Neuronal stem cell (in vitro differentiated cells): ENCODE results near the gene FBXO28.

Experiments used
- DNase-seq: peaks from one replicate; pipeline ENCODE4 v3.0.0-alpha.2; 2013; ENCODE audit warnings: low spot score
- H2AFZ ChIP-seq: one replicate; pipeline ENCODE4 v1.6.1; 2013; ENCODE audit warnings: mild to moderate bottlenecking, low read length, inconsistent platforms
- H2AK5ac ChIP-seq: 2 replicates; pipeline ENCODE4 v1.6.1; 2013; ENCODE audit warnings: low read depth, mild to moderate bottlenecking, inconsistent platforms, low read length, moderate library complexity, mixed read lengths
- H2BK120ac ChIP-seq: 2 replicates; pipeline ENCODE4 v1.6.1; 2013; ENCODE audit warnings: low read depth, mild to moderate bottlenecking, inconsistent platforms, low read length, moderate library complexity, mixed read lengths
- H2BK12ac ChIP-seq: one replicate; pipeline ENCODE4 v1.6.1; 2013; ENCODE audit warnings: low read length, inconsistent platforms
- H2BK15ac ChIP-seq: 2 replicates; pipeline ENCODE4 v1.6.1; 2013; ENCODE audit warnings: mild to moderate bottlenecking, low read length, inconsistent platforms, mixed read lengths
- H2BK5ac ChIP-seq: one replicate; pipeline ENCODE4 v1.6.1; 2013; ENCODE audit warnings: inconsistent platforms, mild to moderate bottlenecking, low read length, moderate library complexity
- H3K14ac ChIP-seq: one replicate; pipeline ENCODE4 v1.6.1; 2013; ENCODE audit warnings: low read length, inconsistent platforms
- H3K18ac ChIP-seq: 2 replicates; pipeline ENCODE4 v1.6.1; 2013; ENCODE audit warnings: low read length, inconsistent platforms
- H3K23ac ChIP-seq: 2 replicates; pipeline ENCODE4 v1.6.1; 2013; ENCODE audit warnings: low read depth, mild to moderate bottlenecking, mixed read lengths, low read length, inconsistent platforms; ENCODE audit not compliant: poor library complexity
- H3K27ac ChIP-seq: replicated peaks from 3 replicates; pipeline ENCODE4 v1.5.1; 2013; ENCODE audit warnings: low read length, inconsistent platforms
- H3K27me3 ChIP-seq, 3 experiments: 2 replicates each; pipeline ENCODE4 v1.6.1; 2013; ENCODE audit warnings: low read length in 3 of 3, mild to moderate bottlenecking in 2 of 3, inconsistent platforms in 1 of 3, low read depth in 1 of 3, mixed read lengths in 1 of 3, moderate library complexity in 1 of 3; ENCODE audit not compliant: control insufficient read depth in 3 of 3, insufficient read depth in 3 of 3
- H3K36me3 ChIP-seq, 2 donors: replicated peaks in 1 of 2; 2 replicates each; pipeline ENCODE4 v1.6.1; 2013; ENCODE audit warnings: low read length in 2 of 2; ENCODE audit not compliant: control insufficient read depth in 2 of 2, insufficient read depth in 2 of 2
- H3K4ac ChIP-seq: 2 replicates; pipeline ENCODE4 v1.6.1; 2013; ENCODE audit warnings: inconsistent platforms, mild to moderate bottlenecking, low read length, moderate library complexity
- H3K4me1 ChIP-seq, 2 donors: 1 replicate in 1 of 2; 2 replicates in 1 of 2; pipeline ENCODE4 v1.6.1; 2013; ENCODE audit warnings: low read length in 2 of 2, low read depth in 1 of 2; ENCODE audit not compliant: control insufficient read depth in 2 of 2, insufficient read depth in 1 of 2
- H3K4me2 ChIP-seq: one replicate; pipeline ENCODE4 v1.6.1; 2013; ENCODE audit warnings: mild to moderate bottlenecking, low read length, inconsistent platforms; ENCODE audit not compliant: insufficient read depth, poor library complexity, severe bottlenecking
- H3K4me3 ChIP-seq, 2 donors: 2 replicates each; pipeline ENCODE4 v1.5.1; 2013; ENCODE audit warnings: low read length in 2 of 2, mild to moderate bottlenecking in 2 of 2, inconsistent platforms in 1 of 2, moderate library complexity in 1 of 2
- H3K79me1 ChIP-seq: one replicate; pipeline ENCODE4 v1.6.1; 2013; ENCODE audit warnings: low read depth, mild to moderate bottlenecking, inconsistent platforms, low read length, moderate library complexity
- H3K9ac ChIP-seq: one replicate; pipeline ENCODE4 v1.6.1; 2013; ENCODE audit warnings: mild to moderate bottlenecking, low read depth, low read length, inconsistent platforms; ENCODE audit not compliant: poor library complexity
- H3K9me3 ChIP-seq, 2 donors: replicated peaks in 1 of 2; 2 replicates each; pipeline versions ENCODE3 to v1.6.1; 2013; ENCODE audit warnings: low read length in 2 of 2, mild to moderate bottlenecking in 2 of 2, inconsistent platforms in 1 of 2, low read depth in 1 of 2, mixed read lengths in 1 of 2, moderate library complexity in 1 of 2; ENCODE audit not compliant: control insufficient read depth in 2 of 2, insufficient read depth in 1 of 2
- H4K8ac ChIP-seq: one replicate; pipeline ENCODE4 v1.6.1; 2013; ENCODE audit warnings: low read depth, mild to moderate bottlenecking, inconsistent platforms, low read length, moderate library complexity
- H4K91ac ChIP-seq: one replicate; pipeline ENCODE4 v1.6.1; 2013; ENCODE audit warnings: low read length, low read depth, mild to moderate bottlenecking, inconsistent platforms; ENCODE audit not compliant: poor library complexity
- WGBS, 2 donors: extraction: QIAGEN DNeasy Blood & Tissue Kit; methylation state at CpG; one replicate each; pipeline ENCODE4 v1.1.7; 2013; ENCODE audit warnings: missing lambda C conversion rate in 2 of 2, mixed read lengths in 1 of 2; ENCODE audit not compliant: insufficient read length in 2 of 2, insufficient replicate concordance in 1 of 2; ENCODE audit errors: extremely low coverage in 2 of 2; 5-methylcytosine and 5-hydroxymethylcytosine counted together

The FBXO28 gene

GRCh38 chr1:224157316-224157715 lies 43.4 kb downstream of the FBXO28 start:
- WGBS, 2 donors, result no CpG with 5 or more reads among the region's 11 CpGs
- Histone ChIP-seq H3K4ac (no peak overlapping the region), H3K27ac (no peak overlapping the region), H3K27me3 (no peaks in the 10 kb centered on the region), H2BK15ac (no peak overlapping the region), H3K9me3 (no peaks in the 10 kb centered on the region), H2BK5ac (no peak overlapping the region), H4K8ac (no peak overlapping the region), H3K79me1 (peaks cover 1% of the 10 kb centered on the region), H2BK12ac (no peak overlapping the region), H3K4me1 (no peaks in the 10 kb centered on the region), H2AK5ac (no peak overlapping the region), H3K9ac (no peak overlapping the region), H2BK120ac (no peak overlapping the region), H3K14ac (no peak overlapping the region), H3K18ac (no peak overlapping the region), H2AFZ (no peak overlapping the region), H3K4me3 (no peak overlapping the region), H3K23ac (no peak overlapping the region), H4K91ac (no peak overlapping the region), H3K36me3 (peaks cover 13 to 84% of the 10 kb centered on the region in 2 donors), H3K4me2 (no peak overlapping the region)
- no peak for DNase-seq

GRCh38 chr1:224159541-224159940 lies 45.6 kb downstream of the FBXO28 start:
- Histone ChIP-seq H3K23ac (no peak overlapping the region), H3K9me3 (no peaks in the 10 kb centered on the region), H4K8ac (no peak overlapping the region), H3K4me1 (no peaks in the 10 kb centered on the region), H3K14ac (no peak overlapping the region), H3K4ac (no peak overlapping the region), H3K4me2 (no peak overlapping the region), H3K18ac (no peak overlapping the region), H3K36me3 (peaks cover 13 to 67% of the 10 kb centered on the region in 2 donors), H2AK5ac (no peak overlapping the region), H3K27me3 (no peaks in the 10 kb centered on the region), H2BK15ac (no peak overlapping the region), H3K79me1 (no peaks in the 10 kb centered on the region), H3K9ac (no peak overlapping the region), H2AFZ (no peak overlapping the region), H4K91ac (no peak overlapping the region), H2BK120ac (no peak overlapping the region), H3K4me3 (no peak overlapping the region), H2BK12ac (no peak overlapping the region), H2BK5ac (no peak overlapping the region), H3K27ac (no peak overlapping the region)
- no peak for DNase-seq
- WGBS, 2 donors, result no CpG with 5 or more reads among the region's 6 CpGs

DNA sequence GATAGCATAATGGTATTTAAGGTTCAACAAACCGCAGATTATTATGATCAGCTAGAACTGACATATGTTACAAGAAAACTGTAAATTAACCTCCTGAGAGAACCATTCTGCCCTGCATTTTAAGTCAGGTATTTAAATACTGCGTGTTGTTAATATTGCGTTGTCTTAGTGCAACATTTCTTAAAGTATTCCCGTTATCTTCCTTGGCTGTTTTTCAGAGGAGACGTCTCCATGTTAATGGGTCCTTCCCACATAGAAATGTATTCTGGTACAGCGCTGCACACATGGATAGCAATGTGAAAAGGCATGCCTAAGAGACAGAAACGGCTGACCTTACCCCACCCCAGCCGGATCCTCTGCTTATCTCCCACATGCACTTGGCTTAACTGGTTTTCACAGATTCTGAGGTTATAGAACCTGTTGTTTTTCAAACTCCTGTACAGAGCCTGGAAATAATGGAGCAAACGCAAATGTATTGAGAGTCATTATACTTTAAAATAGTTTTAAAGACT lies 46.3 kb downstream of the FBXO28 start:
- WGBS, 2 donors, result no CpG with 5 or more reads among the region's 9 CpGs
- Histone ChIP-seq H2BK12ac (no peak overlapping the region), H3K4me1 (no peaks in the 10 kb centered on the region), H2BK120ac (no peak overlapping the region), H3K4ac (no peak overlapping the region), H2AFZ (no peak overlapping the region), H4K8ac (no peak overlapping the region), H3K79me1 (no peaks in the 10 kb centered on the region), H3K4me2 (no peak overlapping the region), H3K9me3 (no peaks in the 10 kb centered on the region), H3K23ac (no peak overlapping the region), H3K14ac (no peak overlapping the region), H2AK5ac (no peak overlapping the region), H3K9ac (no peak overlapping the region), H3K27ac (no peak overlapping the region), H3K27me3 (no peaks in the 10 kb centered on the region), H3K18ac (no peak overlapping the region), H3K36me3 (peaks cover 13 to 66% of the 10 kb centered on the region in 2 donors), H2BK15ac (no peak overlapping the region), H4K91ac (no peak overlapping the region), H2BK5ac (no peak overlapping the region), H3K4me3 (no peak overlapping the region)
- DNase-seq, result no peak

DNA sequence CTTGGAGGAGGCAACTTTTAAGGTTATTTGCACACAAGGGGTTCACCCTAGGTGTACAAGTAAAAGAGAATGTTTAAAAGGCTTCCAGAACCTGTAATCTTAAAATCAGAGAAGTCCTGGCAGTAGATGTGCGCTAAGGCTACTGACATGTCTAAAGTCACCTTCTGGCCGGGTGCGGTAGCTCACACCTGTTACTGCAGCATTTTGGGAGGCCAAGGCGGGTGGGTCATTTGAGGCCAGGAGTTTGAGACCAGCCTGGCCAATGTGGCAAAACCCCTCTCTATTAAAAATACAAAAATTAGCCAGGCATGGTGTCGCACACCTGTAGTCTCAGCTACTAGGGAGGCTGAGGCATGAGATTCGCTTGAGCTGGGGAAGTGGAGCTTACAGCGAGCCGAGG lies 48.9 kb downstream of the FBXO28 start:
- H3K4me1 ChIP-seq, result no peaks in the 10 kb centered on the region
- H3K9ac ChIP-seq, result no peak overlapping the region
- no peak overlapping the region for H2BK12ac ChIP-seq
- H4K8ac ChIP-seq, result no peak overlapping the region
- H2BK15ac ChIP-seq, result no peak overlapping the region
- H2BK5ac ChIP-seq, result no peak overlapping the region
- no peak overlapping the region for H3K14ac ChIP-seq
- no peak overlapping the region for H2BK120ac ChIP-seq
- peaks cover 9 to 44% of the 10 kb centered on the region in 2 donors for H3K36me3 ChIP-seq
- no peak overlapping the region for H3K4me2 ChIP-seq
- WGBS, 2 donors, result no CpG with 5 or more reads among the region's 8 CpGs
- no peak for DNase-seq
- H3K4me3 ChIP-seq, result no peak overlapping the region
- no peak overlapping the region for H2AFZ ChIP-seq
- no peak overlapping the region for H3K4ac ChIP-seq
- H3K27ac ChIP-seq, result no peak overlapping the region
- H2AK5ac ChIP-seq, result no peak overlapping the region
- no peak overlapping the region for H4K91ac ChIP-seq
- H3K9me3 ChIP-seq, result no peaks in the 10 kb centered on the region
- no peaks in the 10 kb centered on the region for H3K79me1 ChIP-seq
- no peak overlapping the region for H3K23ac ChIP-seq
- H3K27me3 ChIP-seq, result no peaks in the 10 kb centered on the region
- H3K18ac ChIP-seq, result no peak overlapping the region
